T1000 (cell line): ENCODE measurements around the gene ARHGAP35.
"Not testable (repeated sequence)": the region's sequence is repeated elsewhere in the genome, so short reads cannot be mapped to it uniquely, and the experiment has no call there.

Experiments used
- DNase-seq: peaks from one replicate; lab custom pipeline; 2025; ENCODE audit warnings: mixed read lengths; lab: John Stamatoyannopoulos, UW

The ARHGAP35 gene

GRCh38 chr19:46868025-46868802, 7.4 kb downstream of the ARHGAP35 start:
- DNase-seq = no peak

- not testable (repeated sequence) for DNase-seq
Observed at GRCh38 chr19:46871173-46871572, 10.4 kb downstream of the ARHGAP35 start.

GRCh38 chr19:46872967-46873366, 12.2 kb downstream of the ARHGAP35 start:
- DNase-seq = no peak

GRCh38 chr19:46875234-46875633, 14.4 kb downstream of the ARHGAP35 start:
- DNase-seq = no peak

GRCh38 chr19:46875657-46876056, 14.9 kb downstream of the ARHGAP35 start:
- no peak for DNase-seq

GRCh38 chr19:46878613-46879375, 18.0 kb downstream of the ARHGAP35 start:
- DNase-seq = peak; percentile 65

- no peak for DNase-seq
Observed at GRCh38 chr19:46880431-46880830, 19.6 kb downstream of the ARHGAP35 start.

- no peak for DNase-seq
Observed at GRCh38 chr19:46881092-46881491, 20.3 kb downstream of the ARHGAP35 start.

- no peak for DNase-seq
Observed at GRCh38 chr19:46882034-46882433, 21.2 kb downstream of the ARHGAP35 start.

- not testable (repeated sequence) for DNase-seq
Observed at GRCh38 chr19:46882751-46883150, 22.0 kb downstream of the ARHGAP35 start.

- DNase-seq = no peak
Observed at GRCh38 chr19:46885411-46885810, 24.6 kb downstream of the ARHGAP35 start.

GRCh38 chr19:46886546-46887239, 25.9 kb downstream of the ARHGAP35 start:
- no peak for DNase-seq

- DNase-seq = no peak
Observed at GRCh38 chr19:46887240-46887782, 26.5 kb downstream of the ARHGAP35 start.

GRCh38 chr19:46890423-46891170, 29.8 kb downstream of the ARHGAP35 start:
- DNase-seq = peak; percentile 26

GRCh38 chr19:46892252-46893179, 31.7 kb downstream of the ARHGAP35 start:
- no peak for DNase-seq

- no peak for DNase-seq
Observed at GRCh38 chr19:46896076-46896794, 35.4 kb downstream of the ARHGAP35 start.

- no peak for DNase-seq
Observed at GRCh38 chr19:46898731-46899130, 37.9 kb downstream of the ARHGAP35 start.

- no peak for DNase-seq
Observed at GRCh38 chr19:46900341-46900740, 39.5 kb downstream of the ARHGAP35 start.

GRCh38 chr19:46901701-46902401, 41.1 kb downstream of the ARHGAP35 start:
- DNase-seq = no peak
